ENCODE measurements around the gene POMGNT1.
"Not testable (repeated sequence)": the region's sequence is repeated elsewhere in the genome, so short reads cannot be mapped to it uniquely, and the experiment has no call there.

Gene POMGNT1

DNA sequence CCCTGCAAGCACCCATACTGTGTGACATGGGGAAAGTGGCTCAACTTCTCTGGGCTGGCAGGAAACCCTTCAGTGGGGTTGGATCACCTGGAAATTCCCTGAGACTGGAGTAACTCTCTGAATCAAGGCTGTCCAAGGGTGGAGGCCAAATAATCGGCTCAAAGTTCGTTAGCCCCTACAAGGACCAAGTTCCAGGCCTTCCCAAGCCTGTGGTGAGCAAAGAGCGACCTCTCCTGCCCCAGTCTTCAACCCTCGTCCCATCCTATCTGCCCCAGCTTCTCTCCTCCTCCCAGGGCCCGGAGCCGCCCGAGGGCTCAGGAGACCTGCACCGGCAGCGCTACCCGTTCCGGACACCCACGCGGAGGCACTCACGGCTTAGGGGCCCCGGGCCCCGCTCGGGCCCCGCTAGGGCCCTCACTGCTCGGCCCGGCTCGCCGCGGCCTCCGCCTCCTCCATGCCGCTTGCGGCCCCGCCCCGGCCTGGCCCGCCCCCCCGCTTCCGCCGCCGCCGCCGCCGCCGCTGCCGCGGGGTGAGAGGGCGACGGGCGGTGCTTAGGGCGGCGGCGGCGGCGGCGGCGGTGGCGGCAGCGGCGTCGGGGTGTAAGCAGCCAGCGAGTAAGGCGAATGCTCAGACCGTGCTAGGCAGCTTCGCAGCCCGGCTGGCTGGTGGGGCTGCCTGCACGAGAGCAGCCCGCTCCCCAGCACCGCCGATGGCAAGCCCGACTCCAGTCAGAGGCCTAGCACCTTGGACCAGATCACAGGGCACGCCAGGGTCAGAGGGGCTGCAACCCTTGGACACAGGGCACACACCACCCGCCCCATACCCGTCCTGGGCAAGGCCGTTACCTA is at the start of gene POMGNT1:
Gene POMGNT1 (minus strand): TSS at position 471 of the 848 bp plus-strand sequence. CDS start 613 bp downstream, outside the sequence.
- peak; percentile 60 for DNase-seq

DNA sequence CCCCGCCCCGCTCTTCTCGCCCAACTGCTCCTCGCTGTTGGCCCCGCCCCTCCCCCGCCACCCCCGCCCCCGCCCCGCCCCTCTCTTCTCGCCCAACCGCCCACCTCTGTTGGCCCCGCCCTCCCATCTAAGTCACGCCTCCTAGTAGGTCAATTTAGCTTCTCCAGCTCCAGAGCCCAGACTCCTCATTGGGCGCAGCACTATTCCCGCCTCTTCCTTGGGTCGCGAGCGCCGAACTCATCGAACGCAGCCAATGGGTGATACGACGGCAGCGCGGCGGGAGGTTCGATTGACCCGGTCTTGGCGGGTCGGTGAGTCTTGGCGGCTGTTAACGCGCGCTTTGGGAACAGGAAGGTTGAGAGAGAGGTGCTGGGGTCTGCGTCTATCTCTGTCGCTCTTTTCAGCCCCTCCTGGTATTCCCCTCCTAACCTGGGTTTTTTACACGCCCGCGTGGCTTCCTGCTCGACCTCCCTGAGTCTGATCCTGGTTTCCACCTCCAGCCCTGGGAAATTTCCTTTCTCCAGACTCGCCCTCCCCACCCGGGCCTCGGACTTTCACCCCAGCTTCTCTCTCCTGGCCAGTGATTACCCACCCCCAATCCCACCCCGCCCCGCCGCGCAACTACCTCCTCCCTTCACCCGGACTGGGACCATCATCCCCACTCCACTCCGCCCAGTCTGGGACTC is 49.3 kb upstream of the POMGNT1 start, which contains the start of gene RAD54L:
Gene RAD54L (plus strand): TSS at position 328 of the 686 bp plus-strand sequence. CDS start 643 bp downstream, outside the sequence.
- peak; percentile 95 for DNase-seq

DNA sequence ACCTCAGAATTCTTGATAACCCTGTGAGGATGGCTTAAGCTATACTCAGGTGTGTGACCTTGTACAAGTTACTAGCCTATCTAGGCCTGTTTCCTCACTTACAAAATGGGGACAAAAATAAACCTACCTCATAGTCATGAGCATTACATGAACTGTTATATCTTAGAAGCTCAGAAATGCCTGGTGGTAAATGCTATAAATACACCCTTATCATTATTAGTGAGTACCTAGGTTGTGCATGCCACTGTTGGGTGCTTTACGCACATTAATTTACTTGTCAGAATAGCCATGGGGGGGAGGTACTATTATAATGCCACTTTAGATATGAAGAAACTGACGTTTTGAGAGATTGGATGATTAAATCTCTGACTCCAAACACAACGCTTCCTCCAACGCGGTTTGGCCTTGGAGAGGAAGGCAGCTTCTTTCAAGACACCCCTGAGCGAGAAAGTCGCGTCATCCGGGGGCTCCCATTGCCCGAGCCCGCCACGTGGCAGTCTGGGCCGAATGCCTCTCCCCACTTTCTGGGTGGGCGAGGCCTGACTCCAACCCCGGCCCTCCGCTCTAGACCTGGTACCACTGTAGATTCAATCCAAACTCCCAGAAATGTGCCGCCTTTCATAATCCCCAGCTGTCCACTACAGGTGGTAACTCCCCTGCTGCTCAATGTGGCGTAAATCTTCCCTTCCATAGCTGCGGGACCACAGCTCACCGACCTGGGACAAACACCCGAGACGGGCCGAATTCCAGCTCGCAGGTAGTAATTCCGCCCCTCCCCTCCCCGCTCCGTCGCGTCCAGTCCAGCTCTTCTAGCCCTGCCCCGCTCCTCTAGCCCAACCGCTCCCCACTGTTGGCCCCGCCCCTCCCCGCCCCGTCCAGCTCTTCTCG is 48.6 kb upstream of the POMGNT1 start:
- DNase-seq = no peak

DNA sequence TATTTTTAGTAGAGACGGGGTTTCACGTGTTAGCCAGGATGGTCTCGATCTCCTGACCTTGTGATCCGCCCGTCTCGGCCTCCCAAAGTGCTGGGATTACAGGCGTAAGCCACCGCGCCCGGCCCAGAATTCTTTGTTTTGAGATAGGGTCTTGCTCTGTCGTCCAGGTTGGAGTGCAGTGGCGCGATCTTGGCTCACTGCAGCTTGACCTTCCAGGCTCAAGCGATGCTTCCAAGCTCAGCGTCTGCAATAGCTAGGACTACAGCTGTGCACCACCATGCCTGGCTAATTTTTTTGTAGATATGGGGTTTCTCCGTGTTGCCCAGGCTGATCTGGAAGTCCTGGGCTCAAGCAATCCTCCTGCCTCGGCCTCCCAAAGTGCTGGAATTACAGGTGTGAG is 47.9 kb upstream of the POMGNT1 start:
- DNase-seq = not testable (repeated sequence)

DNA sequence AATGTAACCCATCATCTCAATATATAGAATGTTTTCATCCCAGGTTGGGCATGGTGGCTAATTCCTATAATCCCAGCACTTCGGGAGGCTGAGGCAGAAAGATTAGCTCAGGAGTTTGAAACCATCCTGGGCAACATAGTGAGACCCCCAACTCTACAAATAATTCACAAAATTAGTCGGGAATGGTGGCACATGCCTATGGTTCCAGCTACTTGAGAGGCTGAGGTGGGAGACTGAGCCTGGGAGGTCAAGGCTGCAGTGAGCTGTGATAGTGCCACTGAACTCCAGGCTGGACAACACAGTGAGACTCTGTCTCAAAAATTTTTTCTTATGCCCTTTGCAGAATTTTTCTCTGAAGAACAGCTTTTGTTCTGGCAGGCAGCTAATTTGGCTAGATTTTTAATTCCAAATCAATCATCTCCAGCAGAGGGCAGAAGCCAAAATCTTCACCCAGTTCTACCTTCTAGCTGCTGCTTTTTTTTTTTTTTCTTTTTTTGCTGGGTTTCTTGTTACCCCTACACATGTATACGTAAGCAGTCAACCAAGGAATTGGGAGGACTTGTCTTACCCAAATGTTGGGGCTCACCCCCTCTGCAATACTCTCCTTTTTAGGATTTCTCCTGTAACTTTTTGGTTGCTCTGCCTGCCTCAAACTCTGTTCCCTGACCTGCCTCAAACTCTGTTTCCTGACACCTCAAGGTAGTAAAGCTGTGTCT is 46.6 kb upstream of the POMGNT1 start:
- peak; percentile 2 for DNase-seq

DNA sequence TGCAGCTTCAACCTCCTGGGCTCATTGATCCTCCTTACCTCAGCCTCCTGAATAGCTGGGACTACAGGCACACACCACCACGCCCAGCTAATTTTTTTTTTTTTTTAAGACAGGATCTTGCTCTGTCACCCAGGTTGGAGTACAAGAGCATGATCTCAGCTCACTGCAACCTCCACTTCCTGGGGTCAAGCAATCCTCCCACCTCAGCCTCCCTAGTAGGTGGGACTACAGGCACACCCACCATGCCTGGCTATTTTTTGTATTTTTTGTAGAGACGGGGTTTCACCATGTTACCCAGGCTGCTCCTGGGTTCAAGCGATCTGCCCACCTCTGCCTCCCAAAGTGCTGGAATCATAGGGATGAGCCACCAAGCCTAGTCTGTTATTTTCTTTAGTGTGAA is 45.6 kb upstream of the POMGNT1 start:
- DNase-seq = not testable (repeated sequence)

DNA sequence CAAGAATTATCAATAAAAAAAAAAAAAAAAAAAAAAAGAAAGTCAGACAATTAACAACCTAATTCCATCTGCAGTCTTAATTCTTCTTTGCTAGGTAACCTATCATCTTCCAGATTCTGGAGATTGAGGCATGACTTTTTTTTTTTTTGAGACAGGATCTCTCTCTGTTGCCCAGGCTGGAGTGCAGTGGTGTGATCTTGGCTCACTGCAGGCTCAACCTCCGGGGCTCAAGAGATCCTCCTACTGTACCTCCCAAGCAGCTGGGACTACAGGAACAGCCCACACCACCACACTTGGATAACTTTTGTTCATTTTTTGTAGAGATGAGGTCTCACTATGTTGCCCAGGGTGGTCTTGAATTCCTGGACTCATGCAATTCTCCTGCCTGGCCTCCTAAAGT is 44.7 kb upstream of the POMGNT1 start:
- no peak for DNase-seq

DNA sequence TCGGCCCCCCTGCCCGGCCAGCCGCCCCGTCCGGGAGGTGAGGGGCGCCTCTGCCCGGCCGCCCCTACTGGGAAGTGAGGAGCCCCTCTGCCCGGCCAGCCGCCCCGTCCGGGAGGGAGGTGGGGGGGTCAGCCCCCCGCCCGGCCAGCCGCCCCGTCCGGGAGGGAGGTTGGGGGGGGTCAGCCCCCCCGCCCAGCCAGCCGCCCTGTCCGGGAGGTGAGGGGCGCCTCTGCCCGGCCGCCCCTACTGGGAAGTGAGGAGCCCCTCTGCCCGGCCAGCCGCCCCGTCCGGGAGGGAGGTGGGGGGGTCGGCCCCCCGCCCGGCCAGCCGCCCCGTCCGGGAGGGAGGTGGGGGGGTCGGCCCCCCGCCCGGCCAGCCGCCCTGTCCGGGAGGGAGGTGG is 43.5 kb upstream of the POMGNT1 start:
- not testable (repeated sequence) for DNase-seq

DNA sequence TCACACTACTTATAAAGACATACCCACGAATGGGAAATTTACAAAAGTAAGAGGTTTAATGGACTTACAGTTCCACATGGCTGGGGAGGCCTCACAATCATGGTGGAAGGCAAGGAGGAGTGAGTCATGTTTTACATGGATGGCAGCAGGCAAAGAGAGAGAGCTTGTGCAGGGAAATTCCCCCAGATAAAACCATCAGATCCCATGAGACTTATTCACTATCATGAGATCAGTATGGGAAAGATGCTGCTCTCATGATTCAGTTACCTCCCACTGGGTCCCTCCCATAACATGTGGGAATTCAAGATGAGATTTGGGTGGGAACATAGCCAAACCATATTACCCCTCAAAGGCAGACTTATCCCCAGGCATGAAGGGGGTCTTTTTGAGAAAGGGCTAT is 40.6 kb upstream of the POMGNT1 start:
- DNase-seq = not testable (repeated sequence)

DNA sequence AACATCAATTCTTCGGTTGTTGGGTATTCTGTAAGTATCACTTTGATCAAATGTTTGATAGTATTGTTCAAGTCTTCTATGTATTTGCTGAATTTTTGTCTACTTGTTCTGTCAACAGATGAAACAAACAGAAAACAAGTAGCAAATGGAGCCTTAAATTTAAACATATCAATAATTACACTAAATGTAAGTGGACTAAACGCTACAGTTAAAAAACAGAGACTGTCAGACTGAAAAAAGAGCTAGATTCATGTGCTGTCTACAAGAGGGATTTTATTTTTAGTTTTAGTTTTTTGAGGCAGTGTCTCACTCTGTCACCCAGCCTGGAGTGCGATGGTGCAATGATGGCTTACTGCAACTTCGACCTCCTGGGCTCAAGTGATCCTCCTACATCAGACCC is 38.6 kb upstream of the POMGNT1 start:
- DNase-seq = no peak

DNA sequence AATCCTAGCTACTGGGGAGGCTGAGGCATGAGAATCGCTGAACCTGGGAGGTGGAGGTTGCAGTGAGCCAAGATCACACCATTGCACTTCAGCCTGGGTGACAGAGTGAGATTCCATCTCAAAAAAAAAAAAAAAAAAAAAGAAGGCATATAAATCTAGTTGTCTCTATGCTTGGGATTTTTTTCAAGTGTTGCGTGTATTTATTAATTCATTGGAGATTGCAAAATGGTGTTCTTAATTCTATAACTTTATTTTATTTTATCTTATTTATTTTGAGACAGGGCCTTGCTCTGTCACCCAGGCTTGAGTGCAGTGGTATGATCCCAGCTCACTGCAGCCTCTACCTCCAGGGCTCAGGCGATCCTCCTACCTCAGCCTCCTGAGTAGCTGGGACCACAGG is 33.0 kb upstream of the POMGNT1 start:
- not testable (repeated sequence) for DNase-seq

DNA sequence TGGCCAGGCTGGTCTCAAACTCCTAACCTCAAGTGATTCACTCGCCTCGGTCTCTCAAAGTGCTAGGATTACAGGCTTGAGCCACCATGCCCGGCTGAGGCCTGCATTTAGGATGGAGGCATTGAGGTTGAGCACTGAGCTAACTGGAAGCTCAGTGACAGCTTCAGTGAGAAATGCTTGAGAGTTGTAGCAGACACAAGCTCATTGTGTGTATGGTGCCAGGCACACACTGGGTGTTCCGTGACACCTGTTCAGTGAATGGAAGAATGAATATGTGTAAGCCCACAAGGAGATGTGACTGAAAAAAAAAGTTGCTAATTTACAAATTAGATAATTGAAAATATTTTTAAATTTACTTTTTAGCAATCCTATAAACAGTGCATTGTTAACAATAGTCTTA is 26.7 kb upstream of the POMGNT1 start:
- no peak for DNase-seq

DNA sequence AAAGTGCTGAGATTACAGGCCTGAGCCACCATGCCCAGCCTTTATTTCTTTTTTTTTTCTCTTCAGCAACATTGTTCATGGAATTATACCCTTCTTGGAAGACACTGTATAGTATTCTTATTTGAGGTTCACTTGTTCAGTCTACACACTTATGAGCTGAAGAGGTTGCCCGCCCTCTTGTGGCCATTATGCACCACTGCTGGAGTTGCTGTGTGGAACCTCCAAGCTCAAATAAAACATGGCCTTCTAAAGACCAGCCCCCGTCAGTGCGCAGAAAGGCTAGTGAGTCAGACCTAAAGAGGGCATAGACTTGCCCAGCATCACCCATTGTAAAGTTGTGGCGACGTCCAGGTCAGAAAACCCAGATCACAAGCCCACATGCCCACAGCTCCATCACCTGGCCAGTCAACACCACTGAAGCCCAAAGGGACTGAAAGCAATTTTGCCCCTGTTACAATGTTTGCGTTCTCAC is 25.3 kb upstream of the POMGNT1 start:
- peak; percentile 80 for DNase-seq

DNA sequence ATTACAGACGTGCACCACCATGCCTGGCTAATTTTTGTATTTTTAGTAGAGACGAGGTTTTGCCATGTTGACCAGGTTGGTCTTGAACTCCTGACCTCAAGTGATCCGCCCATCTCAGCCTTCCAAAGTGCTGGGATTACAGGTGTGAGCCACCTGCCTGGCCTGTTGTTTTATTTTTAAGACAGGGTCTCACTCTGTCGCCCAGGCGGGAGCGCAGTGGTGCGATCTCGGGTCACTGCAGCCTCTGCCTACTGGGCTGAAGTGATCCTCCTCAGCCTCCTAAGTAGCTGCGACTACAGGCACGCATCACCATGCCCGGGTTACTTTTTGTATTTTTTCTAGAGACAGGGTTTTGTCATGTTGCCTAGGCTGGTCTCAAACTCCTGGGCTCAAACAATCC is 24.8 kb upstream of the POMGNT1 start:
- DNase-seq = not testable (repeated sequence)

DNA sequence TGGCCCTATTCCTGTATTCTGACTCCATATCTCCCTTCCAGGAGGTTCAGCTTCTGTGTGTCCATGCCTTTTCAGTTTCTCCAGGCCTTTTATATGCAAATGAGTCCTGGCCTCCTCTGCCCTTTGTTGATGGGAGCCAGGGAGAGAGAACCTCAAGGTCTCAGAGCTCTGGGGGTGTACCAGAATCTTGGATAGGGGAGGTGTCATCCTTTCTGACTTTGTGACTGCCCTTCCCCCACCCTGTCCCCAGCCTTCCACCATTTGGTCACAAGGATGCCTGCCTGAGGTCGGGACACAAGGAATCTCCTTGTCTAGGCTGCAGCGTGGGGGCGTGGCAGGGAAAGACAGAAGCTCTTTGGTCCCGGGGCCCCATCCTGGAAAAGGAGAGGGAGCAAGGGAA is 23.5 kb upstream of the POMGNT1 start:
- DNase-seq = no peak

DNA sequence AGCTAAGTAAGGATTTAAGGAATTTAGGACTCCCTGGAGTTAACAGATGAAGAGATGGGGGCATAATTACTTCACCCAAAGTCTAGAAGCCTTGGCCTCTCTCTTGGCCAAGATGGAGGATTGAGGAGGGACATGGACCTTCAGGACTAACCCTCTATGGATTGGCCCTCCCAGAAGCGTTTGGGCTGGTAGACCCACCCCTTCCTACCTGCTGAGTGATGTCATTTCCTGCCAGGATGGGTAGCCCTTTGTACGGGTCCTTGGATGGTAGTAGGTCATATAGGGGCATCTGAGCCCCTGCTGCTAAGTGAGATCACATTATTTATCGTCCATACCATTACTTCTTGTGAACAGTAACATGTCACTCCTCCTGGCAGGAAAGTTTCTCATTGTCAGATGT is 22.6 kb upstream of the POMGNT1 start:
- DNase-seq = no peak

DNA sequence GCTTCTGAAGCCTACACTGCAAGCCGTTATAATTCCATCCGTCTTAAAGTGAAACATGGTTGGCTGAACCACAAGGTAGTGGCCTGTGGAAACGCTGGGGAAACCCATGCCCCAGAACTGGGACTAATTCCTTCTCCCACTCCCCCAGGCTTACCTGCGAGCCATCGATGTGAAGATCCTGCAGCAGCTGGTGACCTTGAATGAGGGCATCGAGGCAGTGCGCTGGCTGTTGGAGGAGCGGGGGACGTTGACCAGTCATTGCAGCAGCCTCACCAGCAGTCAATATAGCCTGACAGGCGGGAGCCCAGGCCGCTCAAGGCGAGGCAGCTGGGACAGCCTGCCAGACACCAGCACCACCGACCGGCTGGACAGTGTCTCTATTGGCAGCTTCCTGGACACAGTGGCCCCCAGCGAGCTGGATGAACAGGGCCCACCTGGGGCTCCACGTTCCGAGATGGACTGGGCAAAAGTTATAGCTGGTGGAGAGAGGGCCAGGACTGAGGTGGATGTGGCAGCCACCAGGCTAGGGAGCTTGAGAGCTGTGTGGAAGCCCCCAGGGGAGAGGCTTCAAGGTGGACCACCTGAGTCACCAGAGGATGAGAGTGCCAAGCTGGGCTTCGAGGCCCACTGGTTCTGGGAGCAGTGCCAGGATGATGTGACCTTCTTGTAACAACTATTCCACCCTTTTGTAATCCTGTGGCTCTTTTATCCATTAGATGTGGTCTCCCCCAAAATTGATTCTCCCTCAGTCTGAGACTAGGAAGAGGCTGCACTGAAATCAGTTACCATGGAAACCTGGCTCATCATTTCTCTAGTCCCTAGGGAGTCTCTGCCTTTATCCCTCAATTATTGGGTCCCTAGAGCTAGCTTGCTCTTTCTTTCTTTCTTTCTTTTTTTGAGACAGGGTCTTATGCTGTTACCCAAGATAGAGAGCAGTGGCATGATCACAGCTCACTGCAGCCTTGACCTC is 21.6 kb upstream of the POMGNT1 start:
- no peak for DNase-seq

DNA sequence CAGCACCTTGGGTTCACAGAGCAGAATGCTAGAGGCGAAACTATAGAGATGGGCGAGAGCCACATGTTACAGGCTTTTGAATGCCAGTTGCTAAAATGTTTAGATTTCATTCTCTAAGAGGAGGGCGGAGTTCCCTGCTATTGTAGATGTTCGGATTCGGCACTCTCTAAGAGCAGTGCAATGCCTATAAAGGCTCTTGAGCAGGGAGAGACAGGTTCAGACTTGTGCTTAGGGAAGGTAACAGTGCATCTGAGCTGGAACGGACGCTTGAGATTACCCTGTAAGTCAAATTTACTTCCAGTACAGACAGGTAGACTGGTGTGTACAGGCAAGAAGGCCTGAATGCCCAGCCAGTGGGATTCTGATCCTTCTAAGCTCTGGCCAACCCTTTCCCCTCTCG is 20.2 kb upstream of the POMGNT1 start:
- no peak for DNase-seq

DNA sequence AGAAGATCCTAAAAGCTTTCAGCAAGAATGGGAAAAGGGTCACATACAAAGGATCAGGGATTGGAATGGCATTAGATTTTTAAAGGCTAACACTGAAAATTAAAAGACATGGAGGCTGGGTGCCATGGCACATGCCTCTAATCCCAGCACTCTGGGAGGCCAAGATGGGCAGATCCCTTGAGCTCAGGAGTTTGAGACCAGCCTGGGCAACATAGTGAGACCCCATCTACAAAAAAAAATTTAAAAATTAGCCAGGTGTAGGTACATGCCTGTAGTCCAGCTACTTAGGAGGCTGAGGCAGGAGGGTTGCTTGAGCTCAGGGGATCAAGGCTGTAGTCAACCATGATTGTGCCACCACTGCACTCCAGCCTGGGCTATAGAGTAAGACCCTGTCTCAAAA is 17.3 kb upstream of the POMGNT1 start:
- no peak for DNase-seq

DNA sequence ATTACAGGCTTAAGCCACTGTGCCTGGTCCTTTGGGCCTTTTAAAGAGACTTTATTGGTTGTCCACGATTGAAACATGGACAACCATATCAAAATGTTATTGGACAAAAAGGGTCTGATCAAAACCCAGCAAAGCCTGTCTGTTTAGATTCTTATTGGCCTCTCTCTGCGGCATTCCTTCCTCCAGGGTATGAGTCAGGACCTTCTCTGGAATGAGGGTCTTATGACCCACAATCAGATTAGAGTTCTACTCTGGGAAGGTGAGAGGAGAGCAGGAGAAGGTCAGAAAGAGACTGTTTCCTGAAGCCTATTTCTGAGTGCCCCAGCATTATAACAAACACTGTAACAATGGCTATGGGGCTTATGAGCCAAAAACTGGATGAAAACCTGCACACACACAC is 12.8 kb upstream of the POMGNT1 start:
- DNase-seq = no peak

DNA sequence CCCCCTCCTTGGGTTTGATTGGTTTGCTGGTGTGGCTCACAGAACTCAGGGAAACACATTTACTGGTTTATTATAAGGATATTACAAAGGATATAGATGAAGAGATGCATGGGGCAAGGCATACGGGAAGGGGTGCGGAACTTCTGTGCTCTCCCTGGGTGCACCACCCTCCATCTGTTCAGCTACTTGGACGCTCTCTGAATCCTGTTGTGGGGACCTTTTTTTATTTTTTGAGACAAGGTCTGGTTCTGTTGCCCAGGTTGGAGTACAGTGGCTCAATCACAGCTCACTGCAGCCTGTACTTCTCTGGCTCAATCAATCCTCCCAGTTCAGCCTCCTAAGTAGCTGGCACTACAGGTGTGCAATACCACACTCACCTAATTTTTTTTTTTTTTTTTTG is 12.3 kb upstream of the POMGNT1 start:
- no peak for DNase-seq

Measured in NCI-H146 (cell line).